GM12865 (cell line): ENCODE results near the gene ZNF410.

Experiments used
- DNase-seq: peaks from one replicate; pipeline ENCODE4 v3.0.0; 2010; ENCODE audit warnings: low read depth
- H3K4me3 ChIP-seq: 2 replicates; pipeline ENCODE4 v1.5.1; 2011; ENCODE audit warnings: mild to moderate bottlenecking, low read depth, low read length, control low read depth
- TF ChIP-seq, protein P1 (sequence below): IDR thresholded peaks from 2 replicates; pipeline ENCODE4 v1.5.1; 2011; ENCODE audit warnings: low read length, control low read depth, low read depth, inconsistent platforms; ENCODE audit not compliant: insufficient read depth; ENCODE audit errors: missing control alignments

The ZNF410 gene

DNA sequence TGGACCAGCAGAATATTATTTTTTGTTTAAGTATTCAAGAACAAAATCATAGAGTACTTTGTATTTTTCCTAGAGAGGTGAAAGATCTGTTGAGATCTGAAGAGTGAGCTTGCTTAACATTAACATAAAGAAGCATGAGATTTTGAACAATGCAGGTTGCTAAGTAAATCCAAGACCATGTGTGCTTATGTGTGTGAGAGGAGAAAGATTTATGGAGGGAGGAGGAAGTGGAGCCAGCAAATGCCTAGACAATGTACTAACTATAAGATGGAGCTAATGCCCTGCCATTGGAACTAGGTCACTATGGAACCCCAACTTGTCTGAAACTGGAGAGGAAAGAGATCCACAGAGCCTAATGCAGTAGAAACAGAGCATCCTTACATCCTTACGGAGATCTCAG, 49.9 kb downstream of the ZNF410 start:
- no peak overlapping the region for H3K4me3 ChIP-seq
- TF ChIP-seq, protein P1, sequence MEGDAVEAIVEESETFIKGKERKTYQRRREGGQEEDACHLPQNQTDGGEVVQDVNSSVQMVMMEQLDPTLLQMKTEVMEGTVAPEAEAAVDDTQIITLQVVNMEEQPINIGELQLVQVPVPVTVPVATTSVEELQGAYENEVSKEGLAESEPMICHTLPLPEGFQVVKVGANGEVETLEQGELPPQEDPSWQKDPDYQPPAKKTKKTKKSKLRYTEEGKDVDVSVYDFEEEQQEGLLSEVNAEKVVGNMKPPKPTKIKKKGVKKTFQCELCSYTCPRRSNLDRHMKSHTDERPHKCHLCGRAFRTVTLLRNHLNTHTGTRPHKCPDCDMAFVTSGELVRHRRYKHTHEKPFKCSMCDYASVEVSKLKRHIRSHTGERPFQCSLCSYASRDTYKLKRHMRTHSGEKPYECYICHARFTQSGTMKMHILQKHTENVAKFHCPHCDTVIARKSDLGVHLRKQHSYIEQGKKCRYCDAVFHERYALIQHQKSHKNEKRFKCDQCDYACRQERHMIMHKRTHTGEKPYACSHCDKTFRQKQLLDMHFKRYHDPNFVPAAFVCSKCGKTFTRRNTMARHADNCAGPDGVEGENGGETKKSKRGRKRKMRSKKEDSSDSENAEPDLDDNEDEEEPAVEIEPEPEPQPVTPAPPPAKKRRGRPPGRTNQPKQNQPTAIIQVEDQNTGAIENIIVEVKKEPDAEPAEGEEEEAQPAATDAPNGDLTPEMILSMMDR, result no peak
- DNase-seq, result no peak

DNA sequence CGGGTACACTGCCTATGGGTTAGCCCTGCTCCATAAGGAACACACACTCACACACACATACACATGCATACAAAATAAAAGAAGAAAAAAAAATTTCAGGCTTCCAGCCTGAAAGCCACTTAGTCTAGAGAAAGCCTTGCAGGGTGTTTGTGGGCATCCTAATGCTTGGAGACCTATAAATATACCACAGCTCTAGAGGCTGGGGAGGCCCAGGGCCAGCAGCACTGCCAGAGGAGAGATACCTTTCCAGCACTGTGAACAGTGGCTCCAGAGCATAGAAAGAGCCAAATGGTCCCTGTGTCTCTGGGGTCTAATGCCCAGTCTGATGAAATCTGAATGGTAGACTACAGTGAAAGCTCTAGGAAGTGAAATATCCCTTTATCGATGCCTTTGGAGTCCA, 50.4 kb downstream of the ZNF410 start:
- H3K4me3 ChIP-seq, result no peak overlapping the region
- TF ChIP-seq, protein P1, result no peak
- no peak for DNase-seq

DNA sequence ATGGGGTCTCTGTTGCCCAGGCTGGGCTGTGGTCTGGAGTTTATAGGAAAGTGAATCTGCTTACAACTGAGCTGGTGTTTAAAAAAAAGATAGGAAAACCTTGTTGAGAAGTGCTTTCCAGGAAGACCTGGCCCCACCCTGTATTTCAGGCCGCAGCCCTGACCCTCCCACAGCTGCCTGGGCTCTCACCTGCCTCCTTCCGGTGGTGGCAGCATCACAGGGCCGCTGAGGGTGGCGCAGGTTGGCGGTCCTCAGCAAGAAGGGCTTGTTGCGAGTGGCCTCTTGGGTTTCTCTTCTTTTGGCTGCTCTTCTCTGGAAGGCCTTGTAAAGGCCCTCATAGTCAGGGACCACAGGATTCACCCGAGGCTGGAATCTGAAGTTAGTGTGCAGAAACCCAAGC, 55.5 kb downstream of the ZNF410 start:
- no peak for DNase-seq
- TF ChIP-seq, protein P1, result no peak
- no peak overlapping the region for H3K4me3 ChIP-seq

DNA sequence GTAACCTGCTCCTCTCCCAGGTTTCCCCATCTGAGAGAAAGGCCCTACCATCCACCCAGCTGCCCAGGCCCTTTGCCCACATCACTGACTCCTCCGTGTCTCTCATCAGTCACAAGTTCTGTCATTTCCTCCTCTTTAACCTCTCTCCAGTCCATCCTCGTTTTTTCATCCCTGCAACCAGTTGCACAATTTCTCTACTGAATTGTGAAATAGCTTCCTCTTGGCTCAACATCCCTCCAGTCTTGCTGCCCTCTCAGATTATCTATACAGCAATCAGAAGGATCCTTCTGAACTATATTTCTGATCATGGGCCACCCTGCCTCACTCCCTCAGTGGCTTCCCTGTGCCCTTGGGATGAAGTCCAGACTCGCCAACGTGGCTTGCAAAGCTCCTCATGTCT, 56.4 kb downstream of the ZNF410 start:
- H3K4me3 ChIP-seq, result no peak overlapping the region
- no peak for DNase-seq

DNA sequence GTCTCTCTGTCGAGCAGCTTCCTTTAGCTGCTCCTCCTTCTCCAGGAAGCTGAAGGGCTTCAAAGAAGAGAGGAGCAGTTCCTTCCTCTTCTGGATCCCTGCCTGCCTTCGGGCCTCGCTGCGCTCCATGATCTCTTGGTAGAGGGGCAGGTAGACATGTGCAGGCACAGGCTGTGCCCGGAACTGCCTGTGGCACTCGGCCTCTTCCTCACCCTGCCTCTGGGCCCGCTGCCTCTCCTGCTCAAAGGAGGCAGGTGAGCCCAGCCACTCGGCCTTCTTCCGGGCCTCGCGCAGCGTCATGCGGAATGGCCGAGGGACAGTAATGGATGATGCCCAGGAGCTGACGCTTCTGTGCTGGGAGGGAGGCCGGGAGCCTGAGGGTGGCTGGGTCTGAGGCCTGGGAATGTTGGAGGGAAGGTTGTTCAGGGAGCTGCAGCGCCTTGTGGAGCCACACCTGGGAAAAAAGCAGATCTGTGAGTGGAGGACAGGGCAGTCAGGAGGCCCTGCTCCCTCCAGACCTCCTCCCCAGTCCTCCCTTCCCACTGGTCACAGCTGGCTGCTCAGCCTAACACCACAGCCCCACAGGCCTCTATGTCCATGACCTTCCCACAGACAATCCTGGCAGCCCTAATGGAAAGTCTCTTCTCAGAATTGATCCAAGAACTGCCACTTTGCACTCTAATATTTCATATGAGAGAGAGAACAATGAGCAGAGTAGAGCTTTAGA, 57.9 kb downstream of the ZNF410 start:
- DNase-seq, result no peak
- TF ChIP-seq, protein P1, result no peak
- H3K4me3 ChIP-seq, result no peak overlapping the region

More for the DNA sequence above, 56.4 kb downstream of the ZNF410 start:
- TF ChIP-seq, protein P1, result no peak

DNA sequence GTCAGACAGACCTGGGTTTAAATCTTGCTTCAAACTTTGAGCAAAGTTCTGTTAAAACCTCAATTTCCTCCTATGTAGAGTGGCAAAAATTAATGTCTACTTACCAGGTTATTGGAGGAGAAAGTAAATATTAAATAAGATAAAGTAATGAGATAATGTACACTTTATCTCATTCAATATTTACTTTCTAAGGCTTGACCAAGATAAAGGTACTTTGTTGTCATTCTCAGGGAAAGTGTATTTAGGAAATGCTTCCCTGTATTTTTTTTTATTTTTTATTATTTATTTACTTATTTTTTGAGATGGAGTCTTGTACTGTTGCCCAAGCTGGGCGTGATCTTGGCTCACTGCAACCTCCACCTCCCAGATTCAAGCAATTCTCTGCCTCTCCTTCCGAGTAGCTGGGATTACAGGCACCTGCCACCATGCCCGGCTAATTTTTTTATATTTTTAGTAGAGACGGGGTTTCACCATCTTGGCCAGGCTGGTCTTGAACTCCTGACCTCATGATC, 58.6 kb downstream of the ZNF410 start:
- H3K4me3 ChIP-seq, result no peak overlapping the region
- DNase-seq, result no peak
- TF ChIP-seq, protein P1, result no peak
